Inflammatory macrophage treated with lipopolysaccharide for 1 hour (primary cell): Measurements from ENCODE around the gene ARHGDIB.

Source experiments
- DNase-seq, 2 donors: peaks; one replicate each; pipeline ENCODE4 v3.0.0-alpha.2; 2020 to 2022

Gene ARHGDIB

GRCh38 chr12:14892726-14893505, 68.5 kb downstream of the ARHGDIB start:
- DNase-seq = no peak
